LNCaP clone FGC (cell line): ENCODE data around the gene SCAMP3.

Experiments
- DNase-seq: peaks from one replicate; pipeline ENCODE4 v3.0.0-alpha.2; 2011; ENCODE audit warnings: low read depth
- H3K4me3 ChIP-seq: 2 replicates; pipeline ENCODE4 v1.5.1; 2011; ENCODE audit warnings: mild to moderate bottlenecking, low read depth, low read length, control low read depth
- TF ChIP-seq, protein P1 (sequence below): IDR thresholded peaks from 2 replicates; pipeline ENCODE4 v1.5.1; 2012; ENCODE audit warnings: mild to moderate bottlenecking; ENCODE audit not compliant: control insufficient read depth, insufficient read depth; ENCODE audit errors: extremely low read depth

SCAMP3 gene

DNA sequence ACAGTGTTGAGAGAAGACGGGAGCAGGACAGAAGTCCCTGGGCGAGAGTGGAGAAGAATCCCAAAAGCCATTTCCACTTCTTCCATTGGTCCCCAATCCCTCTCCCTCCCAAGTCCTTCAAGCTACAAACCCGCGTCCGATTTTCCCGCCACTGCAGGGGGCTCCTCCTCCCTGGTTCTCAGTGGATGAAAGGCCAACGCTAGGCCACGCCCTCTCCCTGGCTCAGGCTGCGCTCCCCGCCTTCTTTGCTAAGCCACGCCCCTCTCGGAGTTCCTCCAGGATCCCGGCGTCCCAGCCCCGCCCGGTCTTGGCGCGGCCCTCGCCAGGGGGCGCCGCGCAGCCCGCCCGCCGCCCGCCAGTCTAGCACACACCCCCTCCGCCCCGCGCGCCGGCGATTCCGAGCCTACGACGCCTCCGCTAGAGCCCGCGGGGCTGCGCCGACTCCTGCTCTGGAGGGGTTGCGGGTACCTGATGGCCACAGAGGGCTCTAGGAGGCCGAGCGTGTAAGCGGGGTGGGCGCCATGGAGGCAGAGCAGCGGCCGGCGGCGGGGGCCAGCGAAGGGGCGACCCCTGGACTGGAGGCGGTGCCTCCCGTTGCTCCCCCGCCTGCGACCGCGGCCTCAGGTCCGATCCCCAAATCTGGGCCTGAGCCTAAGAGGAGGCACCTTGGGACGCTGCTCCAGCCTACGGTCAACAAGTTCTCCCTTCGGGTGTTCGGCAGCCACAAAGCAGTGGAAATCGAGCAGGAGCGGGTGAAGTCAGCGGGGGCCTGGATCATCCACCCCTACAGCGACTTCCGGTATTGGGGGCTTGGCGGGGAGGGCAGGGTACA, 15.1 kb upstream of the SCAMP3 start, which contains the start of gene HCN3:
Gene HCN3 (plus strand): TSS at position 394 of the 832 bp plus-strand sequence. CDS start 128 bp downstream, at position 522.
- TF ChIP-seq, protein P1, sequence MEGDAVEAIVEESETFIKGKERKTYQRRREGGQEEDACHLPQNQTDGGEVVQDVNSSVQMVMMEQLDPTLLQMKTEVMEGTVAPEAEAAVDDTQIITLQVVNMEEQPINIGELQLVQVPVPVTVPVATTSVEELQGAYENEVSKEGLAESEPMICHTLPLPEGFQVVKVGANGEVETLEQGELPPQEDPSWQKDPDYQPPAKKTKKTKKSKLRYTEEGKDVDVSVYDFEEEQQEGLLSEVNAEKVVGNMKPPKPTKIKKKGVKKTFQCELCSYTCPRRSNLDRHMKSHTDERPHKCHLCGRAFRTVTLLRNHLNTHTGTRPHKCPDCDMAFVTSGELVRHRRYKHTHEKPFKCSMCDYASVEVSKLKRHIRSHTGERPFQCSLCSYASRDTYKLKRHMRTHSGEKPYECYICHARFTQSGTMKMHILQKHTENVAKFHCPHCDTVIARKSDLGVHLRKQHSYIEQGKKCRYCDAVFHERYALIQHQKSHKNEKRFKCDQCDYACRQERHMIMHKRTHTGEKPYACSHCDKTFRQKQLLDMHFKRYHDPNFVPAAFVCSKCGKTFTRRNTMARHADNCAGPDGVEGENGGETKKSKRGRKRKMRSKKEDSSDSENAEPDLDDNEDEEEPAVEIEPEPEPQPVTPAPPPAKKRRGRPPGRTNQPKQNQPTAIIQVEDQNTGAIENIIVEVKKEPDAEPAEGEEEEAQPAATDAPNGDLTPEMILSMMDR = peak; percentile 73
- DNase-seq = peak; percentile 77
- peak within 1 kb of the TSS; percentile 56 for H3K4me3 ChIP-seq

- peak; percentile 81 for DNase-seq
Observed at GRCh38 chr1:155273343-155274245, 11.4 kb upstream of the SCAMP3 start, which contains the start of gene CLK2. Gene CLK2, minus strand, starts transcription at chr1:155273504. Its CDS starts 2,527 bp downstream, at chr1:155270977.

GRCh38 chr1:155272466-155273342, 10.5 kb upstream of the SCAMP3 start:
- TF ChIP-seq, protein P1 = no peak
- H3K4me3 ChIP-seq = peak overlapping the region; percentile 64
- no peak for DNase-seq

More at GRCh38 chr1:155273343-155274245, 11.4 kb upstream of the SCAMP3 start, which contains the start of gene CLK2:
- TF ChIP-seq, protein P1 = no peak
- H3K4me3 ChIP-seq = peak within 1 kb of the TSS; percentile 64

- TF ChIP-seq, protein P1 = no peak
- no peak overlapping the region for H3K4me3 ChIP-seq
- DNase-seq = no peak
Observed at GRCh38 chr1:155269381-155269780, 7.2 kb upstream of the SCAMP3 start.

DNA sequence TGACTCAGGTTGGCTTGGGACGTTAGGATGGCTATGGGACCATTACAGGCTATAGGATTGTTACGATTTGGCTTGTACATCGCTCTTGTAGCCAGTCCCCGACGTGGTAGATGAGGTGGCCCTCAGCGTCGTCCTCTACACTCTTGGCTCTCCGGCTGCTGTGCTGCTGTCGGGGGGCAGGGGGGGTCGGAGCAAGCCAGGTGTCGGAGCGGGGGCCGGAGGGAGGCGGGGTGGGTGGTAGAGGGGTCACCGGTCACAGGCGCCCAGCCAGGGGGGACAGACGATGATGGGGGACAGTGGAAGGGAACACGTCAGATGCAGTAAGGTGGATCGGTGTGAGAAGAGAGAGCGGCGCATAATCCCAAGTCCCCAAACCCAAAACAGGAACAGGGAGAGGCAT, 6.5 kb upstream of the SCAMP3 start:
- DNase-seq = no peak
- H3K4me3 ChIP-seq = no peak overlapping the region
- TF ChIP-seq, protein P1 = no peak

DNA sequence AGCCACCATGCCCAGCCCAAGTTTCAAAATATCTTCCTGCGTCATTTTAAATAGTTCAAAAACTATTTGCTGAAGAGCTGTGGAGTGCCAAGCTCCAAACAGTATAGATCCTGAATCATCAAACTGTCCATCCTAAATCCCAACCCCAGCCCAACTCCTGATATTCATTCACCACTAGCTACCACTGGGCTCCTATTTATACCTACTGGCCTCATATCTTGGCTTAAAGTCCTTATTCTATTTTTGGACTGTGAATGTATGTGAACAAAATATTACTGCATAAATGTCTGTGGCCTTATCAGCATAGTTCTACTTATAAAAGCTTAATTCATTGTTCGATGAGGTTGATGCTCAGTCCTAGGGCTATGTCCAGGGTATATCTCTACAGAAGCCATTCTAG, 5.2 kb upstream of the SCAMP3 start:
- TF ChIP-seq, protein P1 = no peak
- no peak for DNase-seq
- no peak overlapping the region for H3K4me3 ChIP-seq
